ENCODE measurements around the gene ZC3HAV1L. TPM values are rescaled to one million over a fixed set of nuclear protein-coding genes. Genes with fewer than 3 reads are reported as not detected.
"Not testable (repeated sequence)": the region's sequence is repeated elsewhere in the genome, so short reads cannot be mapped to it uniquely, and the experiment has no call there.

Gene ZC3HAV1L
- polyA plus RNA-seq, 6 donors from 2014 or later = 0.18 TPM; not detected in 5

GRCh38 chr7:138981332-138982203 lies 54.3 kb downstream of the ZC3HAV1L start, which contains the start of gene KIAA1549:
Gene KIAA1549, minus strand, starts transcription at chr7:138981389. Its CDS starts 120 bp downstream, at chr7:138981269.
- H3K27ac Mint-ChIP-seq = peak within 1 kb of the TSS in 5 of 6 donors; percentile 30 to 91 (median 62)
- H3K4me1 Mint-ChIP-seq = peaks cover 9 to 16% (median 15%) of the 10 kb centered on the region in 3 donors
- ATAC-seq (ENCODE audit: low read depth in 2 of 2) (peak; percentile 83 to 84), DNase-seq (peak; percentile 40)
- H3K36me3 Mint-ChIP-seq = no peaks in the 10 kb centered on the region
- peaks cover 0 to 3% (median 0%) of the 10 kb centered on the region in 7 donors for H3K9me3 Mint-ChIP-seq
- peaks cover 35 to 54% (median 47%) of the 10 kb centered on the region in 3 donors for H3K27me3 Mint-ChIP-seq
- peak within 1 kb of the TSS; percentile 91 to 96 (median 94) for H3K4me3 Mint-ChIP-seq

GRCh38 chr7:138980563-138981291 lies 55.1 kb downstream of the ZC3HAV1L start:
- Mint-ChIP-seq H3K9me3 (no peaks in the 10 kb centered on the region), H3K36me3 (no peaks in the 10 kb centered on the region), H3K27ac (peak overlapping the region in 4 of 6 donors; percentile 30 to 91 (median 56)), H3K27me3 (peaks cover 30 to 48% (median 39%) of the 10 kb centered on the region in 3 donors), H3K4me1 (peaks cover 9 to 16% (median 15%) of the 10 kb centered on the region in 3 donors), H3K4me3 (peak overlapping the region; percentile 91 to 96 (median 94))
- ATAC-seq (ENCODE audit: low read depth in 2 of 2) (peak; percentile 41 to 42), DNase-seq (peak; percentile 12)

GRCh38 chr7:138979988-138980562 lies 55.8 kb downstream of the ZC3HAV1L start:
- DNase-seq (no peak), ATAC-seq (ENCODE audit: low read depth in 2 of 2) (no peak)
- no peaks in the 10 kb centered on the region for H3K36me3 Mint-ChIP-seq
- H3K4me3 Mint-ChIP-seq = peak overlapping the region; percentile 91 to 96 (median 94)
- no peaks in the 10 kb centered on the region for H3K9me3 Mint-ChIP-seq
- peaks cover 9 to 16% (median 15%) of the 10 kb centered on the region in 3 donors for H3K4me1 Mint-ChIP-seq
- peaks cover 34 to 47% (median 43%) of the 10 kb centered on the region in 3 donors for H3K27me3 Mint-ChIP-seq
- H3K27ac Mint-ChIP-seq = peak overlapping the region in 1 of 6 donors; percentile 91

- Mint-ChIP-seq H3K27me3 (peaks cover 37 to 48% (median 47%) of the 10 kb centered on the region in 3 donors), H3K4me3 (peak overlapping the region in 6 of 8 donors; percentile 0 to 96 (median 52)), H3K9me3 (no peaks in the 10 kb centered on the region), H3K27ac (no peak overlapping the region), H3K4me1 (peaks cover 9 to 16% (median 15%) of the 10 kb centered on the region in 3 donors), H3K36me3 (no peaks in the 10 kb centered on the region)
- ATAC-seq (ENCODE audit: low read depth in 2 of 2) (peak; percentile 38 to 39), DNase-seq (no peak)
Observed at GRCh38 chr7:138979226-138979979, 56.4 kb downstream of the ZC3HAV1L start.

GRCh38 chr7:138978541-138979184 lies 57.2 kb downstream of the ZC3HAV1L start:
- DNase-seq = no peak
- H3K9me3 Mint-ChIP-seq = no peaks in the 10 kb centered on the region
- no peak for ATAC-seq (ENCODE audit: low read depth in 2 of 2)
- peaks cover 41 to 49% (median 47%) of the 10 kb centered on the region in 3 donors for H3K27me3 Mint-ChIP-seq
- H3K4me3 Mint-ChIP-seq = peak overlapping the region in 1 of 8 donors; percentile 66
- H3K27ac Mint-ChIP-seq = no peak overlapping the region
- peaks cover 9 to 16% (median 15%) of the 10 kb centered on the region in 3 donors for H3K4me1 Mint-ChIP-seq
- no peaks in the 10 kb centered on the region for H3K36me3 Mint-ChIP-seq

GRCh38 chr7:138976161-138976560 lies 59.7 kb downstream of the ZC3HAV1L start:
- not testable (repeated sequence) for H3K4me3 Mint-ChIP-seq; ATAC-seq (ENCODE audit: low read depth in 2 of 2); DNase-seq; H3K36me3 Mint-ChIP-seq; H3K27ac Mint-ChIP-seq; H3K9me3 Mint-ChIP-seq
- peaks cover 30 to 60% (median 38%) of the 10 kb centered on the region in 3 donors for H3K27me3 Mint-ChIP-seq
- H3K4me1 Mint-ChIP-seq = peaks cover 9 to 11% (median 9%) of the 10 kb centered on the region in 3 donors

Other genes starting within 250 kb of the ZC3HAV1L start
- not detected for gene TMEM213, start 238.0 kb downstream of the ZC3HAV1L start, polyA plus RNA-seq (ENCODE audit: low read depth in 6 of 6)
- gene ATP6V0A4, start 237.8 kb downstream of the ZC3HAV1L start, polyA plus RNA-seq (ENCODE audit: low read depth in 6 of 6) = not detected
- under 1 TPM in 1 of 6 donors, not detected in 5; 0.05 TPM for gene KIAA1549, start 54.7 kb downstream of the ZC3HAV1L start, polyA plus RNA-seq (ENCODE audit: low read depth in 6 of 6)
- gene ZC3HAV1, start 73.7 kb upstream of the ZC3HAV1L start, polyA plus RNA-seq (ENCODE audit: low read depth in 6 of 6) = 100 to 1,000 TPM in 3 of 6 donors, 10 to 100 TPM in 3; 64.8 to 129 (median 99.7) TPM
- gene UBN2, start 195.2 kb upstream of the ZC3HAV1L start, polyA plus RNA-seq (ENCODE audit: low read depth in 6 of 6) = 1 to 10 TPM in 5 of 6 donors, not detected in 1; 2.4 to 5.4 (median 3.0) TPM